Activated CD8-positive, alpha-beta memory T cell treated with anti-CD3 and anti-CD28 coated beads for 24 hours (primary cell): ENCODE data around the gene PABPN1L.

ENCODE experiments used
- DNase-seq: peaks from one replicate; pipeline ENCODE4 v3.0.0-alpha.2; 2020

PABPN1L gene

GRCh38 chr16:88866151-88866920 is at the start of gene PABPN1L:
Gene PABPN1L, minus strand, starts transcription at chr16:88866660. Its CDS starts 54 bp downstream, at chr16:88866606.
- no peak for DNase-seq

GRCh38 chr16:88915639-88916327 is 49.3 kb upstream of the PABPN1L start:
- DNase-seq = no peak

GRCh38 chr16:88914750-88915368 is 48.4 kb upstream of the PABPN1L start:
- DNase-seq = no peak

- DNase-seq = no peak
Measured at GRCh38 chr16:88913870-88914269, 47.4 kb upstream of the PABPN1L start.

GRCh38 chr16:88913001-88913612 is 46.6 kb upstream of the PABPN1L start:
- DNase-seq = no peak

- DNase-seq = no peak
Measured at GRCh38 chr16:88912556-88912955, 46.1 kb upstream of the PABPN1L start.

GRCh38 chr16:88911946-88912310 is 45.5 kb upstream of the PABPN1L start:
- no peak for DNase-seq

- no peak for DNase-seq
Measured at GRCh38 chr16:88911136-88911945, 44.9 kb upstream of the PABPN1L start.

GRCh38 chr16:88910284-88911135 is 44.0 kb upstream of the PABPN1L start:
- no peak for DNase-seq

GRCh38 chr16:88909431-88910210 is 43.2 kb upstream of the PABPN1L start:
- no peak for DNase-seq

- no peak for DNase-seq
Measured at GRCh38 chr16:88908307-88908706, 41.8 kb upstream of the PABPN1L start.

GRCh38 chr16:88907768-88908167 is 41.3 kb upstream of the PABPN1L start:
- no peak for DNase-seq

- no peak for DNase-seq
Measured at GRCh38 chr16:88906535-88907105, 40.2 kb upstream of the PABPN1L start.

- no peak for DNase-seq
Measured at GRCh38 chr16:88906020-88906419, 39.6 kb upstream of the PABPN1L start.

GRCh38 chr16:88905563-88905962 is 39.1 kb upstream of the PABPN1L start:
- DNase-seq = no peak

- DNase-seq = no peak
Measured at GRCh38 chr16:88904676-88905365, 38.4 kb upstream of the PABPN1L start.

GRCh38 chr16:88903267-88903666 is 36.8 kb upstream of the PABPN1L start:
- DNase-seq = no peak

- no peak for DNase-seq
Measured at GRCh38 chr16:88902744-88903143, 36.3 kb upstream of the PABPN1L start.

- no peak for DNase-seq
Measured at GRCh38 chr16:88901718-88902337, 35.4 kb upstream of the PABPN1L start.
